Glutamatergic neuron (in vitro differentiated cells): ENCODE results near the gene KIF15. TPM values are rescaled to one million over a fixed set of nuclear protein-coding genes. Genes with fewer than 3 reads are reported as not detected.

Experiments used
- DNase-seq: peaks from one replicate; pipeline ENCODE4 v3.0.0; 2022
- H3K27ac Mint-ChIP-seq: one replicate; pipeline ENCODE4 v1.8.0; 2020; ENCODE audit warnings: mild to moderate bottlenecking, mixed read lengths, inconsistent platforms; ENCODE audit not compliant: unreplicated experiment
- H3K27me3 Mint-ChIP-seq: one replicate; pipeline ENCODE4 v1.8.0; 2020; ENCODE audit warnings: mild to moderate bottlenecking, moderate library complexity, mixed read lengths, inconsistent platforms; ENCODE audit not compliant: unreplicated experiment
- H3K36me3 Mint-ChIP-seq: one replicate; pipeline ENCODE4 v1.8.0; 2020; ENCODE audit warnings: mild to moderate bottlenecking, mixed read lengths, inconsistent platforms; ENCODE audit not compliant: unreplicated experiment
- H3K4me1 Mint-ChIP-seq: one replicate; pipeline ENCODE4 v1.8.0; 2020; ENCODE audit warnings: mild to moderate bottlenecking, low read depth, mixed read lengths, inconsistent platforms; ENCODE audit not compliant: unreplicated experiment
- H3K4me3 Mint-ChIP-seq: one replicate; pipeline ENCODE4 v1.8.0; 2020; ENCODE audit warnings: mild to moderate bottlenecking, mixed read lengths, inconsistent platforms; ENCODE audit not compliant: unreplicated experiment
- H3K9me3 Mint-ChIP-seq: one replicate; pipeline ENCODE4 v1.8.0; 2020; ENCODE audit warnings: mild to moderate bottlenecking, moderate library complexity, mixed read lengths, inconsistent platforms; ENCODE audit not compliant: unreplicated experiment
- total RNA-seq: library from RNA; stranded (reverse); fragmentation: NEBNext Ultra II Directional; extraction: Animal tissue kit (Norgen Biotek cat#: 25700); gene quantifications from one replicate; pipeline ENCODE4 v1.2.1, GENCODE V29; 2021; ENCODE audit not compliant: unreplicated experiment
- TF ChIP-seq, protein P1 (sequence below): fragments of 200-600 bp; sonication (generic); IDR thresholded peaks from one replicate; pipeline ENCODE4 v1.5.0; 2021; ENCODE audit not compliant: partially characterized antibody, unreplicated experiment

The KIF15 gene
- total RNA-seq, 1 donor from 2014 or later = 5.8 TPM

GRCh38 chr3:44894485-44894884 lies 132.9 kb downstream of the KIF15 start:
- no peak for DNase-seq
- H3K27ac Mint-ChIP-seq = no peak overlapping the region

DNA sequence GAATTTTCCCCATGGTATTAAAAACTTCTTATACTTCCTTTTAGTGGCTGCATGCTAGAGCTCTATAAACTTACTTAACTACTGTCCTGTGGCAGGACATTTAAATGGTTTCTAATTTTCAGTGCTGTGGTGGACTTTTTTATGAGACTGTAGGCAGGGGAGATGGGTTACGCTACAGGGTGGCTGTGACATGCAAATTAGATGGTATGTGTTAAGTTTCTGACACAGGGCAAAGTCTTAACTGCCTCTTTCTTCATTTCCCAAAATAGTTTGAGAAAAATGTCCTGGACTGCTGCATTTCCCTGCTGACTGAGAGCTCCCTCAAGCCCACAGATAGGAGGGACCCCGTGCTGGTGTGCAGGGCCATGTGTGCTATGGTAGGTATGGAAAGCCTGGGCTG lies 134.8 kb downstream of the KIF15 start:
- no peaks in the 10 kb centered on the region for H3K27me3 Mint-ChIP-seq
- DNase-seq = no peak
- no peak overlapping the region for H3K27ac Mint-ChIP-seq
- H3K9me3 Mint-ChIP-seq = peaks cover under 1% of the 10 kb centered on the region
- no peak overlapping the region for H3K4me3 Mint-ChIP-seq
- no peaks in the 10 kb centered on the region for H3K4me1 Mint-ChIP-seq
- H3K36me3 Mint-ChIP-seq = no peaks in the 10 kb centered on the region
- TF ChIP-seq, protein P1, sequence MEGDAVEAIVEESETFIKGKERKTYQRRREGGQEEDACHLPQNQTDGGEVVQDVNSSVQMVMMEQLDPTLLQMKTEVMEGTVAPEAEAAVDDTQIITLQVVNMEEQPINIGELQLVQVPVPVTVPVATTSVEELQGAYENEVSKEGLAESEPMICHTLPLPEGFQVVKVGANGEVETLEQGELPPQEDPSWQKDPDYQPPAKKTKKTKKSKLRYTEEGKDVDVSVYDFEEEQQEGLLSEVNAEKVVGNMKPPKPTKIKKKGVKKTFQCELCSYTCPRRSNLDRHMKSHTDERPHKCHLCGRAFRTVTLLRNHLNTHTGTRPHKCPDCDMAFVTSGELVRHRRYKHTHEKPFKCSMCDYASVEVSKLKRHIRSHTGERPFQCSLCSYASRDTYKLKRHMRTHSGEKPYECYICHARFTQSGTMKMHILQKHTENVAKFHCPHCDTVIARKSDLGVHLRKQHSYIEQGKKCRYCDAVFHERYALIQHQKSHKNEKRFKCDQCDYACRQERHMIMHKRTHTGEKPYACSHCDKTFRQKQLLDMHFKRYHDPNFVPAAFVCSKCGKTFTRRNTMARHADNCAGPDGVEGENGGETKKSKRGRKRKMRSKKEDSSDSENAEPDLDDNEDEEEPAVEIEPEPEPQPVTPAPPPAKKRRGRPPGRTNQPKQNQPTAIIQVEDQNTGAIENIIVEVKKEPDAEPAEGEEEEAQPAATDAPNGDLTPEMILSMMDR = no peak

More at GRCh38 chr3:44894485-44894884, 132.9 kb downstream of the KIF15 start:
- H3K4me3 Mint-ChIP-seq = no peak overlapping the region
- H3K4me1 Mint-ChIP-seq = no peaks in the 10 kb centered on the region
- H3K27me3 Mint-ChIP-seq = no peaks in the 10 kb centered on the region
- peaks cover 4% of the 10 kb centered on the region for H3K9me3 Mint-ChIP-seq
- no peaks in the 10 kb centered on the region for H3K36me3 Mint-ChIP-seq
- TF ChIP-seq, protein P1 = no peak

- H3K36me3 Mint-ChIP-seq = no peaks in the 10 kb centered on the region
- H3K27ac Mint-ChIP-seq = no peak overlapping the region
- no peaks in the 10 kb centered on the region for H3K27me3 Mint-ChIP-seq
- no peaks in the 10 kb centered on the region for H3K4me1 Mint-ChIP-seq
- no peak for DNase-seq
- TF ChIP-seq, protein P1 = no peak
- no peaks in the 10 kb centered on the region for H3K9me3 Mint-ChIP-seq
- H3K4me3 Mint-ChIP-seq = no peak overlapping the region
Observed at GRCh38 chr3:44899683-44900367, 138.2 kb downstream of the KIF15 start.

DNA sequence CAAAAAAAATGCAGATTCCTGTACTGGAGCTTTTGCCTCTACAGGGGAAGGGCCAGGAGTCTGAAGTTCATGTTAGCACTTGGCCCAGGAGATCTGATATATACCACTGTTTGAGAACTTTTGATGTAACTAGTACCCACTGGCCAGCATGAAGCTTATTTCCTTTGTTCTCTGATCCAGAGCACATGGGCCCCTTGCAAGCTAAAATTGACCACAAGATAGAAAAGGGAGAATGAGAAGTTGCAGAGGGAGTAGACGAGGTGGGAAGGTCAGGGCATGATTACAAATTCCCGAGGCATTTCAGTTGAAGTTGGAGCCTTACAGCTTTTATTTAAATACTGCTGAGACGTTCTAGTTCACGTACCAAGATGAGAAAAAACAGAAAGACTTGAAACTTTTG lies 141.0 kb downstream of the KIF15 start:
- DNase-seq = no peak
- Mint-ChIP-seq H3K27me3 (no peaks in the 10 kb centered on the region), H3K4me1 (no peaks in the 10 kb centered on the region), H3K4me3 (no peak overlapping the region), H3K27ac (no peak overlapping the region), H3K9me3 (no peaks in the 10 kb centered on the region), H3K36me3 (no peaks in the 10 kb centered on the region)
- TF ChIP-seq, protein P1 = no peak

Other genes with a start within 250 kb of the KIF15 start
- 20.6 TPM for gene ZKSCAN7, start 206.6 kb upstream of the KIF15 start, total RNA-seq
- gene ZNF660, start 176.8 kb upstream of the KIF15 start, total RNA-seq = 35.4 TPM
- 49.0 TPM for gene ZNF197, start 136.8 kb upstream of the KIF15 start, total RNA-seq
- gene ZNF35, start 113.1 kb upstream of the KIF15 start, total RNA-seq = 29.8 TPM
- 0.32 TPM for gene ZNF502, start 49.1 kb upstream of the KIF15 start, total RNA-seq
- 6.2 TPM for gene ZNF501, start 32.2 kb upstream of the KIF15 start, total RNA-seq
- gene KIAA1143, start 175 bp upstream of the KIF15 start, total RNA-seq = 23.0 TPM
- 9.6 TPM for gene TMEM42, start 100.1 kb downstream of the KIF15 start, total RNA-seq
- gene TGM4, start 112.8 kb downstream of the KIF15 start, total RNA-seq = not detected
- 52.4 TPM for gene ZDHHC3, start 214.4 kb downstream of the KIF15 start, total RNA-seq
- gene EXOSC7, start 214.4 kb downstream of the KIF15 start, total RNA-seq = 30.9 TPM